Ascending aorta (tissue), 2 donors: ENCODE data around the gene ADCY9. TPM values are rescaled to one million over a fixed set of nuclear protein-coding genes. Genes with fewer than 3 reads are reported as not detected.
"Not testable (repeated sequence)": the region's sequence is repeated elsewhere in the genome, so short reads cannot be mapped to it uniquely, and the experiment has no call there.

Experiments used
- DNase-seq, 2 donors: peaks; one replicate each; pipeline ENCODE4 v3.0.0-alpha.2; 2019; ENCODE audit warnings: low spot score in 2 of 2
- H3K27ac ChIP-seq, 2 donors: fragments of 200-600 bp; sonication (generic); one replicate each; pipeline ENCODE4 v1.5.1; 2016 to 2017; ENCODE audit warnings: mild to moderate bottlenecking in 1 of 2
- H3K27me3 ChIP-seq: fragments of 200-600 bp; sonication (generic); one replicate; pipeline ENCODE4 v1.5.1; 2017
- H3K36me3 ChIP-seq, 2 donors: fragments of 200-600 bp; sonication (generic); one replicate each; pipeline ENCODE4 v1.5.1; 2016
- H3K4me1 ChIP-seq, 2 donors: fragments of 200-600 bp; sonication (generic); one replicate each; pipeline ENCODE4 v1.5.1; 2016 to 2017; ENCODE audit warnings: mild to moderate bottlenecking in 1 of 2
- H3K4me3 ChIP-seq, 2 donors: fragments of 200-600 bp; sonication (generic); one replicate each; pipeline ENCODE4 v1.5.1; 2016 to 2017; ENCODE audit warnings: mild to moderate bottlenecking in 1 of 2
- H3K9me3 ChIP-seq, 2 donors: fragments of 200-600 bp; sonication (generic); one replicate each; pipeline ENCODE4 v1.5.1; 2016
- intact Hi-C: fragments of 100-400 bp; cut with DNase I; formaldehyde crosslinking; loops from one replicate; pipeline ENCODE4 v1.15.1; 2023
- total RNA-seq: library from RNA; depleted of rRNA; stranded (reverse); fragments of >200 nt; gene quantifications from one replicate; pipeline ENCODE4 v1.1.0, GENCODE V29; 2016
- TF ChIP-seq, protein P1 (sequence below), 3 experiments: fragments of 200-600 bp in 2 of 3; fragments of 450-650 bp in 1 of 3; sonication (generic) in 2 of 3; IDR thresholded peaks; one replicate each; pipeline ENCODE4 v1.5.1; 2016 to 2019; ENCODE audit warnings: antibody characterized with exemption in 3 of 3, mild to moderate bottlenecking in 1 of 3, moderate library complexity in 1 of 3

Gene ADCY9
- 49.7 TPM for total RNA-seq

- intact Hi-C loops, result loop anchor here (2.0 to 5.0 kb wide), 3 partner anchors 66 to 134 kb away; no protein-coding TSS in a partner anchor
- Histone ChIP-seq H3K27me3 (no peaks in the 10 kb centered on the region), H3K4me3 (peak within 1 kb of the TSS; percentile 89 to 95), H3K36me3 (no peaks in the 10 kb centered on the region), H3K4me1 (peaks cover 5 to 10% of the 10 kb centered on the region in 2 donors), H3K27ac (peak within 1 kb of the TSS; percentile 82 to 86), H3K9me3 (no peaks in the 10 kb centered on the region)
- TF ChIP-seq, protein P1, sequence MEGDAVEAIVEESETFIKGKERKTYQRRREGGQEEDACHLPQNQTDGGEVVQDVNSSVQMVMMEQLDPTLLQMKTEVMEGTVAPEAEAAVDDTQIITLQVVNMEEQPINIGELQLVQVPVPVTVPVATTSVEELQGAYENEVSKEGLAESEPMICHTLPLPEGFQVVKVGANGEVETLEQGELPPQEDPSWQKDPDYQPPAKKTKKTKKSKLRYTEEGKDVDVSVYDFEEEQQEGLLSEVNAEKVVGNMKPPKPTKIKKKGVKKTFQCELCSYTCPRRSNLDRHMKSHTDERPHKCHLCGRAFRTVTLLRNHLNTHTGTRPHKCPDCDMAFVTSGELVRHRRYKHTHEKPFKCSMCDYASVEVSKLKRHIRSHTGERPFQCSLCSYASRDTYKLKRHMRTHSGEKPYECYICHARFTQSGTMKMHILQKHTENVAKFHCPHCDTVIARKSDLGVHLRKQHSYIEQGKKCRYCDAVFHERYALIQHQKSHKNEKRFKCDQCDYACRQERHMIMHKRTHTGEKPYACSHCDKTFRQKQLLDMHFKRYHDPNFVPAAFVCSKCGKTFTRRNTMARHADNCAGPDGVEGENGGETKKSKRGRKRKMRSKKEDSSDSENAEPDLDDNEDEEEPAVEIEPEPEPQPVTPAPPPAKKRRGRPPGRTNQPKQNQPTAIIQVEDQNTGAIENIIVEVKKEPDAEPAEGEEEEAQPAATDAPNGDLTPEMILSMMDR (IDR thresholded peaks at IDR 0.05), result no peak
- peak in 1 of 2 donors; percentile 84 for DNase-seq
Observed at GRCh38 chr16:4116325-4117249, at the start of gene ADCY9. Gene ADCY9, minus strand, starts transcription at chr16:4116442. Its CDS starts 1,000 bp downstream, at chr16:4115442.

- DNase-seq, result no peak
- Histone ChIP-seq H3K4me3 (no peak overlapping the region), H3K36me3 (no peaks in the 10 kb centered on the region), H3K9me3 (no peaks in the 10 kb centered on the region), H3K27me3 (no peaks in the 10 kb centered on the region), H3K4me1 (no peaks in the 10 kb centered on the region), H3K27ac (no peak overlapping the region)
- intact Hi-C loops, result loop anchor here (10.0 kb wide), 1 partner anchor 74 kb away; no protein-coding TSS in a partner anchor
- TF ChIP-seq, protein P1 (IDR thresholded peaks at IDR 0.05), result no peak
Observed at GRCh38 chr16:4160658-4161430, 44.6 kb upstream of the ADCY9 start.

DNA sequence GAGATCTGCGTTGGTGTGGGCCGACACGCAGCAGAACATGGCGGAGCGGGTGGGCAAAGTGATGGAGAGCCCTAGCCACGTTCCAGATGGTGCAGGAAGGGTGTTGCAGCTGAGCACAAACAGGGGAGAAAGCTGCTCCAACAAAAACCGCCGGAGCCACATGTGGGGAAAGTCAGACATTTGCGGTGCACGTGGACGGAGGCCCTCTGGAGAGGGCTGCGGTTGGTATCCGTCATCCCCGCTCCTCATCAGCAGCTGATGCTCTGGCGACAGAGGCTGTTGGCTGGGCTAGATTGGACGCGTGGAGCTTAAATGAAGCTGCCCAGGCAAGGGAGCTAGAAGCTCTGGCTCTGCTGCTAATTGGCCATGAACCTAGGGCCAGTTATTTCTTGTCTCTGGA lies 43.5 kb upstream of the ADCY9 start:
- TF ChIP-seq, protein P1 (IDR thresholded peaks at IDR 0.05), result no peak
- Histone ChIP-seq H3K4me1 (no peaks in the 10 kb centered on the region), H3K9me3 (no peaks in the 10 kb centered on the region), H3K4me3 (no peak overlapping the region), H3K27ac (no peak overlapping the region), H3K27me3 (no peaks in the 10 kb centered on the region), H3K36me3 (no peaks in the 10 kb centered on the region)
- DNase-seq, result no peak
- intact Hi-C loops, result loop anchor here (10.0 kb wide), 1 partner anchor 75 kb away; no protein-coding TSS in a partner anchor

GRCh38 chr16:4158143-4159093 lies 42.2 kb upstream of the ADCY9 start:
- TF ChIP-seq, protein P1 (IDR thresholded peaks at IDR 0.05), result no peak
- no peaks in the 10 kb centered on the region for H3K27me3 ChIP-seq
- H3K36me3 ChIP-seq, result no peaks in the 10 kb centered on the region
- no peaks in the 10 kb centered on the region for H3K9me3 ChIP-seq
- no peak overlapping the region for H3K27ac ChIP-seq
- H3K4me1 ChIP-seq, result no peaks in the 10 kb centered on the region
- intact Hi-C loops, result no loop called here
- no peak overlapping the region for H3K4me3 ChIP-seq
- DNase-seq, result no peak

GRCh38 chr16:4157376-4157825 lies 41.2 kb upstream of the ADCY9 start:
- Histone ChIP-seq H3K36me3 (no peaks in the 10 kb centered on the region), H3K4me1 (no peaks in the 10 kb centered on the region), H3K27ac (no peak overlapping the region), H3K9me3 (no peaks in the 10 kb centered on the region), H3K27me3 (no peaks in the 10 kb centered on the region), H3K4me3 (no peak overlapping the region)
- no peak for DNase-seq
- TF ChIP-seq, protein P1 (IDR thresholded peaks at IDR 0.05), result no peak
- intact Hi-C loops, result no loop called here

DNA sequence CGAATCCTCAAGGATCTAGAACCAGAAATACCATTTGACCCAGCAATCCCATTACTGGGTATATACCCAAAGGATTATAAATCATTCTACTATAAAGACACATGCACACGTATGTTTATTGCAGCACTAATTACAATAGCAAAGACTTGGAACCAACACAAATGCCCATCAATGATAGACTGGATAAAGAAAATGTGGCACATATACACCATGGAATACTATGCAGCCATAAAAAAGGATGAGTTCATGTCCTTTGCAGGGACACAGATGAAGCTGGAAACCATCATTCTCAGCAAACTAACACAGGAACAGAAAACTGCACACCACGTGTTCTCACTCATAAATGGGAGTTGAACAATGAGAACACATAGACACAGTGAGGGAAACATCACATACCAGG lies 40.3 kb upstream of the ADCY9 start:
- DNase-seq, H3K27me3 ChIP-seq, H3K36me3 ChIP-seq, H3K9me3 ChIP-seq, H3K4me1 ChIP-seq, intact Hi-C loops, H3K4me3 ChIP-seq, H3K27ac ChIP-seq: not testable (repeated sequence)

DNA sequence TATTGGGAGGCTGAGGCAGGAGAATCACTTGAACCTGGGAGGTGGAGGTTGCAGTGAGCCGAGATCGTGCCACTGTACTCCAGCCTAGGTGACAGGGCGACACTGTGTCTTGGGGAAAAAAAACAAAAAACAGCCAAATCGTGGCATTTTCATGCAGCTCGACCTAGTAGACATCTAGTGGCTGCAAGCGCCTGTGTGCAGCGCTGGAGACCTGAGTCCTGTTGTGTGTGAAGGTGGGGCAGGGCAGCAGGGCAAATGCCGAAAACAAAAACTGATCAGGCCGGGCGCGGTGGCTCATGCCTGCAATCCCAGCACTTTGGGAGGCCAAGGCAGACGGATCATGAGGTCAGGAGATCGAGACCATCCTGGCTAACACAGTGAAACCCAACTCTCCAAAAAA lies 37.1 kb upstream of the ADCY9 start:
- H3K27me3 ChIP-seq, H3K9me3 ChIP-seq, H3K36me3 ChIP-seq, intact Hi-C loops, H3K27ac ChIP-seq, DNase-seq, H3K4me1 ChIP-seq, H3K4me3 ChIP-seq: not testable (repeated sequence)
